Stimulated activated CD8-positive, alpha-beta memory T cell treated with anti-CD3 and anti-CD28 coated beads, Interleukin-15, amount 100 ng/mL, for 24 hours (primary cell): ENCODE data around the gene RPL39.
A peak's percentile ranks its signal among the peaks of the same experiment; 100 is the strongest.
"Not testable (repeated sequence)": the region's sequence is repeated elsewhere in the genome, so short reads cannot be mapped to it uniquely, and the experiment has no call there.

Experiments
- DNase-seq: peaks from one replicate; pipeline ENCODE4 v3.0.0-alpha.2; 2020; ENCODE audit warnings: low read depth

Gene RPL39

GRCh38 chrX:119791437-119792231 is at the start of gene RPL39:
RPL39 (minus strand) TSS chrX:119791630; CDS start chrX:119791576, 54 bp downstream.
- peak; percentile 40 for DNase-seq

- DNase-seq: no peak
Measured at GRCh38 chrX:119833905-119834304, 42.5 kb upstream of the RPL39 start.

- no peak for DNase-seq
Measured at GRCh38 chrX:119828446-119828845, 37.0 kb upstream of the RPL39 start.

DNA sequence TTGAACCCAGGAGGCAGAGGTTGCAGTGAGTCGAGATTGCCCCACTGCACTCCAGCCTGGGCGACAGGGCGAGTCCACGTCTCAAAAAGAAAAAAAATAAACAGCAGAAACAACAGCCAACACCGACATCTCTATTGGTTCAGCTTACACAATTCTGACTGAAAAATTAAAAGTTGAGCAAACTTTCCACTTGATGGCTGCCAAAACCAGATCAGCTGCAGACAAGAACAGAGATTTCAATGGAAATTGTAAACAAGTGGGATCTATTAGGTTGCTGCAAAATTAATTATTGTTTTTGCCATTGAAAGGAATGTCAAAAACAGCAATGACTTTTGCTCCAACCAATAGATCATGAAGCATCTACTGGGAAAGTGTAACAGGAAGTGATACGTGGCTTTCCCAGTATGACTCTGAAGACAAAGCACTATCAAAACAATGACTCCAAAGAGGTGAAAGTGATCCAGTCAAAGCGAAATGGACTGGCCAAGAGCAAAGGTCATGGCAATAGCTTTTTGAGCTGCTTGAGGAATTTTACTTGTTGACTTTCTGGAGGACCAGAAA is 35.0 kb upstream of the RPL39 start:
- DNase-seq: no peak

DNA sequence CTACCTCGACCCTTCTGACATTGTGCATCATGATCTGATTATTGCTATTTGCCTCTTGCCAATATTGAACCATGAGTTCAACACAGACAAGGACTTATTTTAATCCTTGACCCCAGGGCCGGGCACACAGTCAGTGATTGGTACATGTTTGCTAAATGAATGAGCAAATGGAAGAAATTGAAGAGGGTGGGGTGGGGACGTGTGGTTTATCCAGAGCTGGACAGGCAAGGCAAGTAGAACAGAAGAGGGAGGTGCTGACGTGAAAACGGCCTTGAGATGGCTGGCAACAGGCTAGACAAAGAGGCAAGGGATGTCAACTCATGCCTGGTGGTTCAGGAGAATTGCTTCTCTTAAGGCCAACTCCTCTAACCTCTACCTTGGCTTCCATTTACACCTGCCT is 32.8 kb upstream of the RPL39 start:
- not testable (repeated sequence) for DNase-seq

GRCh38 chrX:119821703-119822102 is 30.3 kb upstream of the RPL39 start:
- DNase-seq: not testable (repeated sequence)

GRCh38 chrX:119817130-119817690 is 25.8 kb upstream of the RPL39 start:
- DNase-seq: no peak

GRCh38 chrX:119816300-119816699 is 24.9 kb upstream of the RPL39 start:
- no peak for DNase-seq

DNA sequence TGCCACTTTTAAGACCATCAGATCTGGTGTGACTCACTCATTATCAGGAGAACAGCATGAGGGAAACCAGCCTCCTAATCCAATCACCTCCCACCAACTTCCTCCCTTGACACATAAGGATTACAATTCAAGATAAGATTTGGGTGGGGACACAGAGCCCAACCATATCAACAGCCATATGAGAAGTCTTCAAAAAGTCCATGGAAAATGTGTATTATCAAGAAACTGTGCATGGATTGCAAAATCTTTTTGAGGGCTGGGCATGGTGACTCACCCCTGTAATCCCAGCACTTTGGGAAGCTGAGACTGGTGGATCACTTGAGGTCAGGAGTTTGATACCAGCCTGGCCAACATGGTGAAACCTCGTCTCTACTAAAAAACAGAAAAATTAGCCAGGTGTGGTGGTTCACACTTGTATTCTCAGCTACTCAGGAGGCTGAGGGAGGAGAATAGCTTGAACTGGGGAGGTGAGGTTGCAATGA is 17.8 kb upstream of the RPL39 start:
- DNase-seq: no peak

DNA sequence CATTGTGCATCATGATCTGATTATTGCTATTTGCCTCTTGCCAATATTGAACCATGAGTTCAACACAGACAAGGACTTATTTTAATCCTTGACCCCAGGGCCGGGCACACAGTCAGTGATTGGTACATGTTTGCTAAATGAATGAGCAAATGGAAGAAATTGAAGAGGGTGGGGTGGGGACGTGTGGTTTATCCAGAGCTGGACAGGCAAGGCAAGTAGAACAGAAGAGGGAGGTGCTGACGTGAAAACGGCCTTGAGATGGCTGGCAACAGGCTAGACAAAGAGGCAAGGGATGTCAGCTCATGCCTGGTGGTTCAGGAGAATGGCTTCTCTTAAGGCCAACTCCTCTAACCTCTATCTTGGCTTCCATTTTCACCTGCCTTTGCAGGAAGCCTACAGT is 17.0 kb upstream of the RPL39 start:
- DNase-seq: not testable (repeated sequence)

DNA sequence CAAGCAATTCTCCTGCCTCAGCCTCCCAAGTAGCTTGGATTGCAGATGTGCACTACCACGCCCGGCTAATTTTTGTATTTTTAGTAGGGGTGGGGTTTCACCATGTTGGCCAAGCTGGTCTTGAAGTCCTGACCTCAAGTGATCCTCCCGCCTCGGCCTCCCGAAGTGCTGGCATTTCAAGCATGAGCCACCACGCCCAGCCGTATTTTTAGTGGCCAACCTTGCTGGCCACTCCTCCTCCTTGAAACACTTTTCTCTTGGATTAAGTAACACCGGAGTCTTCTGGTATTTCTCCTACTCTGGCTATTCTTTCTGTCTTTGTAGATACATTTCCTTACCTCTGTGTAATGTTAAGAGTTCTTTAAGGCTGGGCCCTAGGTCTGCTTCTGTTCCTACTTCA is 11.1 kb upstream of the RPL39 start:
- no peak for DNase-seq

- DNase-seq: no peak
Measured at GRCh38 chrX:119801253-119802221, 10.1 kb upstream of the RPL39 start.

DNA sequence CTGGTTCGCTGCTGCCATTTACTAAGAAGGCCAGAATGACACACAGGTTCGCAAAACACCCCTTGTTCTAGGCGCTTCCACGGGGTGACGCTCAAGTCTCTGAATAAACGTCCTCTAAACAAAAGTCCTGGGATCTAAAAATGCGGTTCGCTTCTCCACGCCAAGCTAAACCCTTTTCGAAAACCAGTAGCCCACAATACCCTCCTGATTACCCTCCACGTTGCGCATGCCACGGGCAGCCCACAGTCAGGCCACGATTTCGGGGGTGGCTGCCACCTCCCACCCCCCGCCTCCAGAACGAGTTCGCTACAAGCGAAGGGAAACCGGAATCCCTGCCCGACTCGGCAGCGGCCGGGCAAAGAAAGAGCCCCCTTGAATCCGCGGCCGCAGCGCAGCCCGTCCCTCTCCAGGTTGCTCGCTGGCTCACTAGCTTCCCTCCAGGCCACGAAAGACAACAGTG is 423 bp downstream of the RPL39 start:
- no peak for DNase-seq

DNA sequence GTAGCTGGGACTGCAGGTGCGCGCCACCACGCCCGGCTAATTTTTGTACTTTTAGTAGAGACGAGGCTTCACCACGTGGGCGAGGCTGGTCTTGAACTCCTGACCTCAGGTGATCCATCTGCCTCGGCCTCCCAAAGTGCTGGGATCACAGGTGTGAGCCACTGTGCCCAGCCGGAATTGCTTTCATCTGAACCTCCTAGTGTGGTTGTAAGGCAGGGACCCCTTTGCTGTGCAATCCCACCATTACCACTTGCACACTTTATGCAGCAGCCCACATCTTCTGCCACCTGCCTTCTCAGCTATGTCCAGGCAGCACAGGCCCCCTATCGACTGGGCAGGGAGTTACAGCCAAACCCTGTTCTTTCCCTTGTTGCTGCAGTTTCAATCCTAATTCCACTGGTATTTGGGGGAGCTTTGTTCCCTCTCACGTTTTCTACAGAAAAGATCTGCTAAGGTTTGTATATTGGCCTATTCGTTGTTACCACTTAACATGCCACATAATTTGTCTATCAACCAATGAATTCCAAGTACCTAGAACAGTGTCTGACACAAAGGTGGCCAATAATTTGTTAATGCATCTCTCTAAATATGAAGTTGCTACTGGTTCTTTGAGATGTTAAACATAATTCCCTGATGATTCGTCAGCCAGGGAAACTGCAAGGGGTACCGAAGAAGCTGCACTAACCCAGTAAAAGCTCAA is 6.5 kb downstream of the RPL39 start:
- DNase-seq: no peak

DNA sequence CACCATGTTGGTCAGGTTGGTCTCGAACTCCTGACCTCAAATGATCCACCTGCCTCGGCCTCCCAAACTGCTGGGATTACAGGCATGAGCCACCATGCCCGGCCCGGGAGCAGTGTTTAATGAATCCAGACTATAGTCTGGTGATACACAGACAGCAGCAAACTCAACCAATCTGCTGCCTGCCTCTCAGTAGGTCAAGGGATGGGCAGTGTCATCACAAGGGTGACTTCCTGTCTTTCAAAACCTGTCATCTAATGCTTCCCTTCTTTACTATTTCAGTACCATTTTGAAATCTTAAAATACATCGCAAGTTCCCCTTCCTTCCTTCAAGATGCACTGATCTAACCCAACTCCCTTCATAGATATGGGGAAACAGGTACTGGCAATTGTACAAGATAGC is 8.4 kb downstream of the RPL39 start:
- DNase-seq: no peak

DNA sequence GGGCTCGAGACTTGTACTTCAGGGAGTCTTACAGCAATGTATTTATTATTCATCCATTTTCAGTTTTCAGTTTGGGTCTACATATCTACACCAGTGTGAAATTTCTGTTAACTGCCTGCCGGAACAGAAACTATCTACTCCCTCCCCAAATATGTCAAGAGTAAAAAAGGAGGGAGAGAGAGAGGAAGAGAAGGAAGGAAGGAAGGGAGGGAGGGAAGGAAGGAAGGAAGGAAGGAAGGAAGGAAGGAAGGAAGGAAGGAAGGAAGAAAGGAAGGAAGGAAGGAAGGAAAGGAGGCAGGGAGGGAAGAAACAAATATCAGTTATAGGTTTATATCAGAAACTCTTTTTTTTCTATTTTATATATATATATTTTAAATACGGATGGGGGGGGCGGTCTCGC is 12.6 kb downstream of the RPL39 start:
- no peak for DNase-seq

DNA sequence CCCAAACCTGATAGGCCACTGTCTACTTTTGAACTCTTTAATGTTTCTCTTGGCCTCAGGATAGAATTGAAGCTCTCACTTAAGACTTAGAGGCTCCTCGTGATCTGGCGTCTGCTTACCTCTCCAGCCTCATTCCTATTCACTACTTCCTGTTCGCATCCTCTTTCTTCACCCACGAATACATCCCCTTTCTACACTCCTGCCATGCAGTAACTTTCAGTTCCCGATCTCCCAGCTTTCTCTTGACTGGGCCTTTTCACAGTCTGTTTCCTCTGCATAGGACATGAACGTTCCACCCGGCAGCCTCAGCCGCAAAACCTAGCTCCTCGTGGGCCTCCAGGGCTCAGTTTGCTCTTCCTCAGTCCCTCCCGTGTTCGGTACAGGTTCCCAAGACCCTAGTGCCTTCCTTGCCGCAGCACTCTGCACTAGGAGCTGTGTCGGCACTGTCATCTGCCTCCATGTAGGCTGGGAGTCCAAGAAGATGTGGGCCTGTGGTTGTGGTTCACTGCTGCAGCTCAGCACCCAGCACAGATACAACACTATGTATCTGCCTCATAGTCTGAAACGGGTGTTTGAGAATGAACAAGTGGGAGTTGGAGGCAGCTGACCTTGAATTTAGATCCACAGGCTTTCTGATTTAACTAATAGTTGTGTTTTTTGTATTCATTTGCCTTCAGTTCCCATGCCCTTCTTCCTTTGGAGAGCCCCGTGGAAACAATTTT is 15.8 kb downstream of the RPL39 start:
- DNase-seq: no peak

GRCh38 chrX:119769388-119769787 is 22.0 kb downstream of the RPL39 start:
- DNase-seq: not testable (repeated sequence)

- DNase-seq: not testable (repeated sequence)
Measured at GRCh38 chrX:119768436-119768835, 23.0 kb downstream of the RPL39 start.

GRCh38 chrX:119763836-119764387 is 27.5 kb downstream of the RPL39 start:
- DNase-seq: no peak
